ENCODE measurements around the gene AHRR. TPM values are rescaled to one million over a fixed set of nuclear protein-coding genes. Genes with fewer than 3 reads are reported as not detected.
A peak's percentile ranks its signal among the peaks of the same experiment; 100 is the strongest.

The AHRR gene
- total RNA-seq, 2 donors from 2014 or later: 0.26 to 0.33 TPM

DNA sequence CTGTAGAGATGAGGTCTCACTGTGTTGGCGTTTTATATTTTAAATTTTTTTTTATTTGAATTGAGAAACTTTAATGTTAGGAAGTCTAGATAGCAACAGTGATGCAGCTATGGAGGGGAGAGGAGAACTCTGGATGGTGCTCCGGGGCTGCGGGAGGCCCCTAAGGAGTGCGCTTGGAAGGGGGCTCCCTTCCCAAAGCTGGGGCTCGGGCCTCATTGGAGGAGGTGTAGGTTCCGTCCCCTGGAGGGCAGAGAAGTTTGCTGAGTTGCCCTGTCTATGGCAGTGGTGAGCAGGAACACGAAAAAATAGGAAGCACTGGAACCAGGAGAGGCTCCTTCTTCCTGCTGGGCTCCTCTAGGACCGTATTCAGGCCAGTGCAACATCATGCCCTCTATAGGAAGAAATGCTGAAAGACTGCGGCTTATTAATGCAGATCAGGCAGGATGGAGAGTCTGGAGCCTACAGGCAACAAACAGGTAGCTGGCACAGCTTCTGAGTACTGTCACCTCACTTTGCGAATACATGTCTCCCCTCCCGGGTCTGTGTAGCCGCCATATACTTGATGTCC lies 16.1 kb downstream of the AHRR start:
- TF ChIP-seq POLR2A (IDR thresholded peaks at IDR 0.05) (no peak), CTCF (IDR thresholded peaks at IDR 0.05) (peak in 1 of 7 experiments; percentile 23)
- no peak overlapping the region for H3K4me3 ChIP-seq
- 74 to 75% methylated on average over 12 of the region's 12 CpGs for WGBS, 2 donors
- intact Hi-C loops (cut with DNase I): no loop called here
- H3K27me3 ChIP-seq: no peaks in the 10 kb centered on the region
- no peaks in the 10 kb centered on the region for H3K9me3 ChIP-seq
- DNase-seq (no peak), ATAC-seq (no peak)
- H3K36me3 ChIP-seq (replicated peaks in 1 of 2; ENCODE audit: insufficient read depth in 1 of 2, low read depth in 2 of 2): no peaks in the 10 kb centered on the region
- no peak overlapping the region for H3K27ac ChIP-seq
- H3K4me1 ChIP-seq: no peaks in the 10 kb centered on the region

GRCh38 chr5:342501-343460 lies 21.3 kb downstream of the AHRR start:
- 90 to 92% methylated on average over 22 to 24 of the region's 27 CpGs for WGBS, 2 donors
- intact Hi-C loops (cut with DNase I): no loop called here
- TF ChIP-seq POLR2A (IDR thresholded peaks at IDR 0.05): no peak
- no peak for TF ChIP-seq CTCF (IDR thresholded peaks at IDR 0.05)
- Histone ChIP-seq H3K9me3 (no peaks in the 10 kb centered on the region), H3K4me3 (no peak overlapping the region), H3K27ac (no peak overlapping the region), H3K36me3 (replicated peaks in 1 of 2; ENCODE audit: insufficient read depth in 1 of 2, low read depth in 2 of 2) (no peaks in the 10 kb centered on the region), H3K27me3 (no peaks in the 10 kb centered on the region), H3K4me1 (peaks cover 8% of the 10 kb centered on the region)
- ATAC-seq (no peak), DNase-seq (no peak)

GRCh38 chr5:343461-344401 lies 22.2 kb downstream of the AHRR start:
- Histone ChIP-seq H3K27ac (no peak overlapping the region), H3K9me3 (no peaks in the 10 kb centered on the region), H3K36me3 (replicated peaks in 1 of 2; ENCODE audit: insufficient read depth in 1 of 2, low read depth in 2 of 2) (no peaks in the 10 kb centered on the region), H3K4me3 (no peak overlapping the region), H3K27me3 (no peaks in the 10 kb centered on the region), H3K4me1 (peaks cover 8% of the 10 kb centered on the region)
- TF ChIP-seq CTCF (IDR thresholded peaks at IDR 0.05) (peak in 1 of 7 experiments; percentile 19), POLR2A (IDR thresholded peaks at IDR 0.05) (no peak)
- 15 to 94% methylated on average over 2 to 78 of the region's 102 CpGs for WGBS, 2 donors
- DNase-seq (peak; percentile 50 to 63 (median 58)), ATAC-seq (peak; percentile 89)
- intact Hi-C loops (cut with DNase I): no loop called here

DNA sequence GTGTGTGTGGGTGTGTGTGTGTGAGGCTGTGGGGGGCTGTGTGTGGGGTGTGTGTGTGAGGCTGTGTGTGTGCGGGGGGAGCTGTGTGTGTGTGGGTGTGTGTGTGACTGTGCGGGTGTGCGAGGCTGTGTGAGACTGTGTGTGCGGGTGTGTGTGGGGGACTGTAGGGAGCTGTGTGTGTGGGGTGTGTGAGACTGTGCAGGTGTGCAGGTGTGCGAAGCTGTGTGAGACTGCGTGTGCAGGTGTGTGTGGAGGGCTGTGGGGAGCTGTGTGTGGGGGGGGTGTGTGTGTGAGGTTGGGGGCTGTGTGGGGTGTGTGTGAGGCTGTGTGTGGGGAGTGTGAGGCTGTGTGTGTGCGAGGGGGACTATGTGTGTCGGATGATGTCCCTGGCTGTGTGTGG lies 23.2 kb downstream of the AHRR start:
- no peak overlapping the region for H3K4me3 ChIP-seq
- H3K36me3 ChIP-seq (replicated peaks in 1 of 2; ENCODE audit: insufficient read depth in 1 of 2, low read depth in 2 of 2): no peaks in the 10 kb centered on the region
- peaks cover 8% of the 10 kb centered on the region for H3K4me1 ChIP-seq
- WGBS, 2 donors: 94 to 100% methylated on average over 5 to 7 of the region's 8 CpGs
- no peak overlapping the region for H3K27ac ChIP-seq
- H3K27me3 ChIP-seq: no peaks in the 10 kb centered on the region
- DNase-seq: no peak
- H3K9me3 ChIP-seq: no peaks in the 10 kb centered on the region
- no peak for TF ChIP-seq POLR2A (IDR thresholded peaks at IDR 0.05)
- no peak for TF ChIP-seq CTCF (IDR thresholded peaks at IDR 0.05)
- ATAC-seq: no peak
- intact Hi-C loops (cut with DNase I): no loop called here
